Neutrophil (primary cell): ENCODE results near the gene MT1A.

Experiments used
- H3K27ac ChIP-seq: fragments of 200-600 bp; sonication (generic); 2 replicates; pipeline ENCODE4 v1.5.1; 2016; ENCODE audit warnings: mild to moderate bottlenecking, moderate library complexity
- H3K27me3 ChIP-seq: fragments of 200-600 bp; sonication (generic); 2 replicates; pipeline ENCODE4 v1.6.0; 2016; ENCODE audit warnings: mild to moderate bottlenecking
- H3K36me3 ChIP-seq: fragments of 200-600 bp; sonication (generic); 2 replicates; pipeline ENCODE4 v1.5.1; 2017
- H3K4me1 ChIP-seq, 2 experiments: fragments of 200-600 bp in 1 of 2; sonication (generic) in 1 of 2; 1 replicate in 1 of 2; 2 replicates in 1 of 2; pipeline versions ENCODE4 v1.5.1 to v1.6.1; 2013 to 2016; ENCODE audit warnings: low read depth in 1 of 2, low read length in 1 of 2, mild to moderate bottlenecking in 1 of 2, moderate library complexity in 1 of 2; ENCODE audit not compliant: control insufficient read depth in 1 of 2, insufficient read depth in 1 of 2
- H3K4me3 ChIP-seq, 2 experiments: fragments of 200-600 bp in 1 of 2; sonication (generic) in 1 of 2; 1 replicate in 1 of 2; 2 replicates in 1 of 2; pipeline ENCODE4 v1.5.1; 2013 to 2016; ENCODE audit warnings: low read depth in 1 of 2, low read length in 1 of 2, mild to moderate bottlenecking in 1 of 2, moderate library complexity in 1 of 2
- H3K9me3 ChIP-seq: fragments of 200-600 bp; sonication (generic); 2 replicates; pipeline ENCODE4 v1.5.1; 2016
- CTCF ChIP-seq: fragments of 200-600 bp; sonication (generic); IDR thresholded peaks from 2 replicates; pipeline ENCODE4 v1.5.1; 2016; ENCODE audit warnings: antibody characterized with exemption

The MT1A gene

GRCh38 chr16:56639045-56639444 lies 579 bp downstream of the MT1A start:
- Histone ChIP-seq H3K4me3 (no peak overlapping the region), H3K27me3 (peaks cover 100% of the 10 kb centered on the region), H3K4me1 (peaks cover 0 to 3% of the 10 kb centered on the region in 2 experiments), H3K9me3 (no peaks in the 10 kb centered on the region), H3K27ac (no peak overlapping the region), H3K36me3 (no peaks in the 10 kb centered on the region)
- no peak for TF ChIP-seq CTCF

GRCh38 chr16:56640076-56640475 lies 1.6 kb downstream of the MT1A start:
- no peak for TF ChIP-seq CTCF
- Histone ChIP-seq H3K36me3 (no peaks in the 10 kb centered on the region), H3K9me3 (no peaks in the 10 kb centered on the region), H3K27me3 (peaks cover 100% of the 10 kb centered on the region), H3K4me3 (no peak overlapping the region), H3K27ac (no peak overlapping the region), H3K4me1 (peaks cover 0 to 1% of the 10 kb centered on the region in 2 experiments)

- peaks cover 100% of the 10 kb centered on the region for H3K27me3 ChIP-seq
- no peak overlapping the region for H3K4me3 ChIP-seq
- TF ChIP-seq CTCF, result no peak
- no peaks in the 10 kb centered on the region for H3K9me3 ChIP-seq
- H3K4me1 ChIP-seq, result no peaks in the 10 kb centered on the region
- no peak overlapping the region for H3K27ac ChIP-seq
- H3K36me3 ChIP-seq, result no peaks in the 10 kb centered on the region
Observed at GRCh38 chr16:56641166-56641565, 2.7 kb downstream of the MT1A start.

GRCh38 chr16:56643080-56643778 lies 4.8 kb downstream of the MT1A start:
- Histone ChIP-seq H3K9me3 (no peaks in the 10 kb centered on the region), H3K36me3 (no peaks in the 10 kb centered on the region), H3K27me3 (peaks cover 100% of the 10 kb centered on the region), H3K27ac (no peak overlapping the region), H3K4me3 (no peak overlapping the region), H3K4me1 (no peaks in the 10 kb centered on the region)
- TF ChIP-seq CTCF, result no peak

GRCh38 chr16:56643833-56644232 lies 5.4 kb downstream of the MT1A start:
- no peaks in the 10 kb centered on the region for H3K9me3 ChIP-seq
- peaks cover 100% of the 10 kb centered on the region for H3K27me3 ChIP-seq
- H3K4me1 ChIP-seq, result no peaks in the 10 kb centered on the region
- H3K27ac ChIP-seq, result no peak overlapping the region
- no peaks in the 10 kb centered on the region for H3K36me3 ChIP-seq
- H3K4me3 ChIP-seq, result no peak overlapping the region
- TF ChIP-seq CTCF, result no peak
